ENCODE results near the gene DDX51.

DNA sequence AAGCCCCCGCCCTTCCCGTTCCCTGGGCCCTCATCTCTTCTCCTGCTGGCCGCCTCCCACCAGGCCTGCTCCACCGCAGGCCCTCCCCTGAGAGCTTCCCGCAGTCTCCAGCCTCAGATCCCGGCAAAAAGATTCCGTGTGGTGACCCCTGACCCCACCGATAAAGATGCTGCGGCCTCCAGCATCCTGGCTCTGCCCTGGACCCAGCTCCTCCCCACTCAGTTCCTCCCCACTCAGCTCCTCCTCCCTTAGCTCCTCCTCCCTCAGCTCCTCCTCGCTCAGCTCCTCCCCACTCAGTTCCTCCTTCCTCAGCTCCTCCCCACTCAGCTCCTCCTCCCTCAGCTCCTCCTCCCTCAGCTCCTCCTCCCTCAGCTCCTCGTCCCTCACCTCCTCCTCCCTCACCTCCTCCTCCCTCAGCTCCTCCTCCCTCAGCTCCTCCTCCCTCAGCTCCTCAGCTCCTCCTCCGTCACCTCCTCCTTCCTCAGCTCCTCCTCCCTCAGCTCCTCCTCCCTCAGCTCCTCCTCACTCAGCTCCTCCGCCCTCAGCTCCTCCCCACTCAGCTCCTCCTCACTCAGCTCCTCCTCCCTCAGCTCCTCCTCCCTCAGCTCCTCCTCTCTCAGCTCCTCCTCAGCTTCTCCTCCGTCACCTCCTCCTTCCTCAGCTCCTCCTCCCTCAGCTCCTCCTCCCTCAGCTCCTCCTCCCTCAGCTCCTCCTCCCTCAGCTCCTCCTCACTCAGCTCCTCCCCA lies 17.1 kb upstream of the DDX51 start:
- TF ChIP-seq, protein P1, sequence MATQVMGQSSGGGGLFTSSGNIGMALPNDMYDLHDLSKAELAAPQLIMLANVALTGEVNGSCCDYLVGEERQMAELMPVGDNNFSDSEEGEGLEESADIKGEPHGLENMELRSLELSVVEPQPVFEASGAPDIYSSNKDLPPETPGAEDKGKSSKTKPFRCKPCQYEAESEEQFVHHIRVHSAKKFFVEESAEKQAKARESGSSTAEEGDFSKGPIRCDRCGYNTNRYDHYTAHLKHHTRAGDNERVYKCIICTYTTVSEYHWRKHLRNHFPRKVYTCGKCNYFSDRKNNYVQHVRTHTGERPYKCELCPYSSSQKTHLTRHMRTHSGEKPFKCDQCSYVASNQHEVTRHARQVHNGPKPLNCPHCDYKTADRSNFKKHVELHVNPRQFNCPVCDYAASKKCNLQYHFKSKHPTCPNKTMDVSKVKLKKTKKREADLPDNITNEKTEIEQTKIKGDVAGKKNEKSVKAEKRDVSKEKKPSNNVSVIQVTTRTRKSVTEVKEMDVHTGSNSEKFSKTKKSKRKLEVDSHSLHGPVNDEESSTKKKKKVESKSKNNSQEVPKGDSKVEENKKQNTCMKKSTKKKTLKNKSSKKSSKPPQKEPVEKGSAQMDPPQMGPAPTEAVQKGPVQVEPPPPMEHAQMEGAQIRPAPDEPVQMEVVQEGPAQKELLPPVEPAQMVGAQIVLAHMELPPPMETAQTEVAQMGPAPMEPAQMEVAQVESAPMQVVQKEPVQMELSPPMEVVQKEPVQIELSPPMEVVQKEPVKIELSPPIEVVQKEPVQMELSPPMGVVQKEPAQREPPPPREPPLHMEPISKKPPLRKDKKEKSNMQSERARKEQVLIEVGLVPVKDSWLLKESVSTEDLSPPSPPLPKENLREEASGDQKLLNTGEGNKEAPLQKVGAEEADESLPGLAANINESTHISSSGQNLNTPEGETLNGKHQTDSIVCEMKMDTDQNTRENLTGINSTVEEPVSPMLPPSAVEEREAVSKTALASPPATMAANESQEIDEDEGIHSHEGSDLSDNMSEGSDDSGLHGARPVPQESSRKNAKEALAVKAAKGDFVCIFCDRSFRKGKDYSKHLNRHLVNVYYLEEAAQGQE (IDR thresholded peaks at IDR 0.05; ENCODE audit: insufficient read depth in 1 of 2, low read depth in 2 of 2, low read length in 2 of 2) = no peak
- TF ChIP-seq TAF1 (IDR thresholded peaks at IDR 0.05; ENCODE audit: borderline replicate concordance, insufficient read depth, low read length) (no peak), POLR2AphosphoS5 (IDR thresholded peaks at IDR 0.05; ENCODE audit: low read depth, low read length) (no peak), SIN3A (IDR thresholded peaks at IDR 0.05; ENCODE audit: borderline replicate concordance, insufficient read depth, low read length) (no peak)

Data from PFSK-1 (cell line).